OCI-LY3 (cell line): ENCODE data around the gene GREM2.

ENCODE experiments used
- EZH2phosphoT487 ChIP-seq: fragments of 200-600 bp; shearing (Covaris generic); IDR thresholded peaks from 2 replicates; pipeline ENCODE4 v1.6.1; 2018; ENCODE audit warnings: antibody characterized with exemption, mixed run types, low read depth
- TF ChIP-seq, protein P1 (sequence below): fragments of 200-600, 300-600 bp; sonication (generic); IDR thresholded peaks from 2 replicates; pipeline ENCODE4 v1.5.1; 2014; ENCODE audit warnings: antibody characterized with exemption, low read length, low read depth

DNA sequence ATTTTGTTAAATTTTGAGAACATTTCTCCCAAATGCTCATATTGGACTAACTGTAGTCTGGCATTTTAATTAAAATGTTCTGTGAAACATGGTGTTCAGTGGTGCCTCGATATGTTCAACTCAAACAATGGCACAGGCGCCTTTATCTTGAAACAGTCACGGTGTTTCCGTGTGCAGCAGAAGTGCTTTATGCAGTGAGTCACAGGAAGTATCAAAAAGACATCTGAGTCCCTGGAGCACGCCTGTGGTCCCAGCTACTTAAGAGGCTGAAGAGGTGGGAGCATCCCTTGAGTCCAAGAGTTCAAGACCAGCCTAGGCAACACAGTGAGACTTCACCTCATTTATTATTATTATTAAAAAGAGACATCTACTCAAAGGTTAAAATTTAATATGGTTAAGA lies 52.2 kb downstream of the GREM2 start:
- TF ChIP-seq, protein P1, sequence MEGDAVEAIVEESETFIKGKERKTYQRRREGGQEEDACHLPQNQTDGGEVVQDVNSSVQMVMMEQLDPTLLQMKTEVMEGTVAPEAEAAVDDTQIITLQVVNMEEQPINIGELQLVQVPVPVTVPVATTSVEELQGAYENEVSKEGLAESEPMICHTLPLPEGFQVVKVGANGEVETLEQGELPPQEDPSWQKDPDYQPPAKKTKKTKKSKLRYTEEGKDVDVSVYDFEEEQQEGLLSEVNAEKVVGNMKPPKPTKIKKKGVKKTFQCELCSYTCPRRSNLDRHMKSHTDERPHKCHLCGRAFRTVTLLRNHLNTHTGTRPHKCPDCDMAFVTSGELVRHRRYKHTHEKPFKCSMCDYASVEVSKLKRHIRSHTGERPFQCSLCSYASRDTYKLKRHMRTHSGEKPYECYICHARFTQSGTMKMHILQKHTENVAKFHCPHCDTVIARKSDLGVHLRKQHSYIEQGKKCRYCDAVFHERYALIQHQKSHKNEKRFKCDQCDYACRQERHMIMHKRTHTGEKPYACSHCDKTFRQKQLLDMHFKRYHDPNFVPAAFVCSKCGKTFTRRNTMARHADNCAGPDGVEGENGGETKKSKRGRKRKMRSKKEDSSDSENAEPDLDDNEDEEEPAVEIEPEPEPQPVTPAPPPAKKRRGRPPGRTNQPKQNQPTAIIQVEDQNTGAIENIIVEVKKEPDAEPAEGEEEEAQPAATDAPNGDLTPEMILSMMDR, result no peak
- no peak for TF ChIP-seq EZH2phosphoT487
